Neuronal stem cell (in vitro differentiated cells): Measurements from ENCODE around the gene SHISAL1.
A peak's percentile ranks its signal among the peaks of the same experiment; 100 is the strongest.

Experiments used
- DNase-seq: peaks from one replicate; pipeline ENCODE4 v3.0.0-alpha.2; 2013; ENCODE audit warnings: low spot score
- H2AFZ ChIP-seq: one replicate; pipeline ENCODE4 v1.6.1; 2013; ENCODE audit warnings: mild to moderate bottlenecking, low read length, inconsistent platforms
- H2AK5ac ChIP-seq: 2 replicates; pipeline ENCODE4 v1.6.1; 2013; ENCODE audit warnings: low read depth, mild to moderate bottlenecking, inconsistent platforms, low read length, moderate library complexity, mixed read lengths
- H2BK120ac ChIP-seq: 2 replicates; pipeline ENCODE4 v1.6.1; 2013; ENCODE audit warnings: low read depth, mild to moderate bottlenecking, inconsistent platforms, low read length, moderate library complexity, mixed read lengths
- H2BK12ac ChIP-seq: one replicate; pipeline ENCODE4 v1.6.1; 2013; ENCODE audit warnings: low read length, inconsistent platforms
- H2BK15ac ChIP-seq: 2 replicates; pipeline ENCODE4 v1.6.1; 2013; ENCODE audit warnings: mild to moderate bottlenecking, low read length, inconsistent platforms, mixed read lengths
- H2BK5ac ChIP-seq: one replicate; pipeline ENCODE4 v1.6.1; 2013; ENCODE audit warnings: inconsistent platforms, mild to moderate bottlenecking, low read length, moderate library complexity
- H3K14ac ChIP-seq: one replicate; pipeline ENCODE4 v1.6.1; 2013; ENCODE audit warnings: low read length, inconsistent platforms
- H3K18ac ChIP-seq: 2 replicates; pipeline ENCODE4 v1.6.1; 2013; ENCODE audit warnings: low read length, inconsistent platforms
- H3K23ac ChIP-seq: 2 replicates; pipeline ENCODE4 v1.6.1; 2013; ENCODE audit warnings: low read depth, mild to moderate bottlenecking, mixed read lengths, low read length, inconsistent platforms; ENCODE audit not compliant: poor library complexity
- H3K27ac ChIP-seq: replicated peaks from 3 replicates; pipeline ENCODE4 v1.5.1; 2013; ENCODE audit warnings: low read length, inconsistent platforms
- H3K27me3 ChIP-seq, 3 experiments: 2 replicates each; pipeline ENCODE4 v1.6.1; 2013; ENCODE audit warnings: low read length in 3 of 3, mild to moderate bottlenecking in 2 of 3, inconsistent platforms in 1 of 3, low read depth in 1 of 3, mixed read lengths in 1 of 3, moderate library complexity in 1 of 3; ENCODE audit not compliant: control insufficient read depth in 3 of 3, insufficient read depth in 3 of 3
- H3K36me3 ChIP-seq, 2 donors: replicated peaks in 1 of 2; 2 replicates each; pipeline ENCODE4 v1.6.1; 2013; ENCODE audit warnings: low read length in 2 of 2; ENCODE audit not compliant: control insufficient read depth in 2 of 2, insufficient read depth in 2 of 2
- H3K4ac ChIP-seq: 2 replicates; pipeline ENCODE4 v1.6.1; 2013; ENCODE audit warnings: inconsistent platforms, mild to moderate bottlenecking, low read length, moderate library complexity
- H3K4me1 ChIP-seq, 2 donors: 1 replicate in 1 of 2; 2 replicates in 1 of 2; pipeline ENCODE4 v1.6.1; 2013; ENCODE audit warnings: low read length in 2 of 2, low read depth in 1 of 2; ENCODE audit not compliant: control insufficient read depth in 2 of 2, insufficient read depth in 1 of 2
- H3K4me2 ChIP-seq: one replicate; pipeline ENCODE4 v1.6.1; 2013; ENCODE audit warnings: mild to moderate bottlenecking, low read length, inconsistent platforms; ENCODE audit not compliant: insufficient read depth, poor library complexity, severe bottlenecking
- H3K4me3 ChIP-seq, 2 donors: 2 replicates each; pipeline ENCODE4 v1.5.1; 2013; ENCODE audit warnings: low read length in 2 of 2, mild to moderate bottlenecking in 2 of 2, inconsistent platforms in 1 of 2, moderate library complexity in 1 of 2
- H3K79me1 ChIP-seq: one replicate; pipeline ENCODE4 v1.6.1; 2013; ENCODE audit warnings: low read depth, mild to moderate bottlenecking, inconsistent platforms, low read length, moderate library complexity
- H3K9ac ChIP-seq: one replicate; pipeline ENCODE4 v1.6.1; 2013; ENCODE audit warnings: mild to moderate bottlenecking, low read depth, low read length, inconsistent platforms; ENCODE audit not compliant: poor library complexity
- H3K9me3 ChIP-seq, 2 donors: replicated peaks in 1 of 2; 2 replicates each; pipeline versions ENCODE3 to v1.6.1; 2013; ENCODE audit warnings: low read length in 2 of 2, mild to moderate bottlenecking in 2 of 2, inconsistent platforms in 1 of 2, low read depth in 1 of 2, mixed read lengths in 1 of 2, moderate library complexity in 1 of 2; ENCODE audit not compliant: control insufficient read depth in 2 of 2, insufficient read depth in 1 of 2
- H4K8ac ChIP-seq: one replicate; pipeline ENCODE4 v1.6.1; 2013; ENCODE audit warnings: low read depth, mild to moderate bottlenecking, inconsistent platforms, low read length, moderate library complexity
- H4K91ac ChIP-seq: one replicate; pipeline ENCODE4 v1.6.1; 2013; ENCODE audit warnings: low read length, low read depth, mild to moderate bottlenecking, inconsistent platforms; ENCODE audit not compliant: poor library complexity
- WGBS, 2 donors: extraction: QIAGEN DNeasy Blood & Tissue Kit; methylation state at CpG; one replicate each; pipeline ENCODE4 v1.1.7; 2013; ENCODE audit warnings: missing lambda C conversion rate in 2 of 2, mixed read lengths in 1 of 2; ENCODE audit not compliant: insufficient read length in 2 of 2, insufficient replicate concordance in 1 of 2; ENCODE audit errors: extremely low coverage in 2 of 2; 5-methylcytosine and 5-hydroxymethylcytosine counted together

SHISAL1 gene

DNA sequence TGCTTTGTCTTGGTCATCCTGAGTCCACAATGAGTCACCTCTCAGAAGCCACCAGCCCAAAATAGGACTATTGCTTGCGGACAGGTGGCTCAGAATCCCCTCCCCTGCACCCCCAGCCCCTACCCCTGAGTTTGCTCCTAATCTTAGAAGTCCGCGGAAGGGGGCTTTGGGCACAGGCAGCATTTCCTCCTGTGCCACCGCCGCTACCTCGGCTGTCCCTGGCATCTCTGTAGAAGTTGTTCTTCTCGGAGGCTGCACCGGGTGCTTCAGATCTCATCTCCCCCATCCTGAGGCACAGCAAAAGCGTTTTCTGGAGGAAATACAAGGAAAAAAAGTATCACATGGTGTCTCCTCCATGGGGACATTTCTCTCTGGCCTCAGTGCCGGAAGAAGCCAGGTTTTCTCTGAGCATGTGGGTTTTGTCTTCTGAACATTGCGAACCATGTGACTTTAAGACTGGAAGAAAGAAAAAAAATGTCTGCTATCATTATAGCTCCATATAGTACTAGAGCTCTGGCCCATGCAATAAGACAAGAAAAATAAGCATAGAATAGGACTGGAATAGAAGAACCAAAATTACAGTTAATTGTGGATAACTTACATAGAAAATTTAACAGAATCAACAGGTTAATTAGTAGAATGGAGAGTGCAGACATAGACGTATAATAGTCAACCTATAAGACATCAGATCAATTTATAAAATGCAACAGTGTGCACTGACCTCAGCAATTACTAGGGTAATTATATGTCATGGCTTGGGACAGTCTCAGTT lies 63.2 kb downstream of the SHISAL1 start:
- Histone ChIP-seq H3K4me1 (no peaks in the 10 kb centered on the region), H3K9me3 (peaks cover 7 to 11% of the 10 kb centered on the region in 2 donors), H2AK5ac (no peak overlapping the region), H2BK120ac (no peak overlapping the region), H3K14ac (no peak overlapping the region), H3K23ac (no peak overlapping the region), H2BK15ac (no peak overlapping the region), H4K91ac (no peak overlapping the region), H3K4me3 (no peak overlapping the region), H4K8ac (no peak overlapping the region), H3K18ac (no peak overlapping the region), H3K36me3 (no peaks in the 10 kb centered on the region), H3K4ac (no peak overlapping the region), H2BK5ac (no peak overlapping the region), H2AFZ (no peak overlapping the region), H3K9ac (no peak overlapping the region), H3K27ac (no peak overlapping the region), H3K27me3 (peaks cover 0 to 2% (median 0%) of the 10 kb centered on the region in 3 experiments), H3K4me2 (no peak overlapping the region), H3K79me1 (peaks cover 2% of the 10 kb centered on the region), H2BK12ac (no peak overlapping the region)
- no peak for DNase-seq
- WGBS, 2 donors = no CpG with 5 or more reads among the region's 12 CpGs

DNA sequence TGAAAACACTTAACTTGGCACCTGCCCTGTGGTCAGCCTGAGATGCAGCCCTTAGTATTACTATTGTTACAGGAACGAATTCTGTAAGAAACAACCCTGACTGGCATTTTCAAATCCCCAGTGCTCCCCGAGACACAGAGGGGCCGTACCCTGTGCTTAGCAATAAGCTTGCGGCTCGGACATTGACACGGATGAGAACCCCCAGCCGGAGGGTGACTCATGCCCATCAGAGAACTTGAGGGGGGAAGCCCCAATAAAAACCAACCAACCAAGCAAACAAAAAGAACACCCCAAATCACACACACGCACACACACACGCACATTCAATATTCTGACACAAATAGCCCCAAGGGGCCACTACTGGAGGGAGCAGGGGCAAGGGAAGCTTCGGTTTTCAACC lies 63.8 kb downstream of the SHISAL1 start:
- no peaks in the 10 kb centered on the region for H3K4me1 ChIP-seq
- no peak overlapping the region for H4K91ac ChIP-seq
- no peak overlapping the region for H2BK120ac ChIP-seq
- peaks cover 7 to 11% of the 10 kb centered on the region in 2 donors for H3K9me3 ChIP-seq
- H3K18ac ChIP-seq = no peak overlapping the region
- H3K27me3 ChIP-seq = peaks cover 0 to 2% (median 0%) of the 10 kb centered on the region in 3 experiments
- H3K14ac ChIP-seq = peak overlapping the region; percentile 14
- H3K36me3 ChIP-seq = no peaks in the 10 kb centered on the region
- H2BK15ac ChIP-seq = no peak overlapping the region
- no peak overlapping the region for H3K23ac ChIP-seq
- no peak overlapping the region for H4K8ac ChIP-seq
- no peak overlapping the region for H3K4me3 ChIP-seq
- H3K4me2 ChIP-seq = peak overlapping the region; percentile 11
- no peak overlapping the region for H2BK5ac ChIP-seq
- 100% methylated on average over 2 of the region's 10 CpGs; no CpG with 5 or more reads in 1 of the 2 donors for WGBS, 2 donors
- H3K9ac ChIP-seq = no peak overlapping the region
- no peak for DNase-seq
- no peak overlapping the region for H3K27ac ChIP-seq
- H2AFZ ChIP-seq = no peak overlapping the region
- H3K4ac ChIP-seq = no peak overlapping the region
- no peak overlapping the region for H2AK5ac ChIP-seq
- H3K79me1 ChIP-seq = peaks cover 2% of the 10 kb centered on the region
- no peak overlapping the region for H2BK12ac ChIP-seq

DNA sequence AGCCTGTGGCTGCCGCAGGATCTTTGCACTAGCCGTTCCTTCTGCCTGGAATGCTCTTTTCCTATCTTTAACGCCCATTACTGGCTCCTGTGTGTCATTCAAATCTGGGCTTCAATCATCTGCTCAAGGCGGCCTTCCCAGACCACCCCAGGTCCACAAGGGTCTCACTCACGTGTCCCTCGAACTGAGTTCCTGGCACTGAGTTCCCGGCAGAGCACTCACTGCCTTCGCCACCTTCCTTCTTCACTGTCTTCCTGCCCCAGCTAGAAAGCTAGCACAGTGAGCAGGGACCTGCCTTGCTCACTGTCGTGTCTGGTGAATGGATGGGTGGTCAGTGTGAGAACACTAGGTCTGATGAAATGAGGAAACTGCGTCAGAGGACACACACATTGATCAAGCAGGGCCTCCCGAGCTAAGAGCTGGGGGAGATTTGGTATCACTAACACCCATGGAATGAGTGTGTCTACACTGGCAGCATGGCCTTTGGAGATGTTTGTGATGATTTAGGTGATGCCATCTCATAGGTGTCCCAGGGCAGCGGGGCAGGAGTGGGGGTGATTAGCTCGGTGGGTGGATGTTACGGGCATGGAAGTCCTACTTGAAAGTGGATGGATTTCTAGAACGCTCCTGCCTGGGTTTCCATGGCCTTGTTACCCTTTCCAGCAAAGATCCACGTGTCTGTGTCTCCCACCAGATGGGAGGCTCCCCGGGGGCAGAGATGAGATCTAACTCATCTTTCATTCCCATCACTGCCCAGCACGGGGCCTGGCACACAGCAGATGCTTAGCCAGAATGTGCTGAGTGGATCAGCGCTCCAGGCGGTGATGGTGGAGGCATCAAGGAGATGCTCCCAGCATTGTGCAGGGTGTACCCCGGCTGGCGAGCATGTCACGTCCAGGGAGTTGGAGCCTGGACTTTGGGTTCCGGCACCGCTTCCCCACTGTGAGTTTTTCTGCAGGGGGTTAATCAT lies 64.5 kb downstream of the SHISAL1 start:
- Histone ChIP-seq H3K9me3 (peaks cover 7 to 11% of the 10 kb centered on the region in 2 donors), H2AFZ (no peak overlapping the region), H3K14ac (no peak overlapping the region), H3K4me3 (peak overlapping the region in 1 of 2 donors; percentile 22), H3K27me3 (peaks cover 0 to 2% (median 0%) of the 10 kb centered on the region in 3 experiments), H3K4me1 (peaks cover 0 to 2% of the 10 kb centered on the region in 2 donors), H2AK5ac (peak overlapping the region; percentile 26), H4K8ac (no peak overlapping the region), H2BK12ac (no peak overlapping the region), H3K4ac (no peak overlapping the region), H2BK5ac (no peak overlapping the region), H3K4me2 (no peak overlapping the region), H3K23ac (peak overlapping the region; percentile 3), H3K36me3 (no peaks in the 10 kb centered on the region), H3K27ac (no peak overlapping the region), H3K18ac (peak overlapping the region; percentile 78), H3K9ac (no peak overlapping the region), H3K79me1 (peaks cover 2% of the 10 kb centered on the region), H2BK15ac (no peak overlapping the region), H2BK120ac (no peak overlapping the region), H4K91ac (no peak overlapping the region)
- DNase-seq = no peak
- WGBS, 2 donors = no CpG with 5 or more reads among the region's 25 CpGs

DNA sequence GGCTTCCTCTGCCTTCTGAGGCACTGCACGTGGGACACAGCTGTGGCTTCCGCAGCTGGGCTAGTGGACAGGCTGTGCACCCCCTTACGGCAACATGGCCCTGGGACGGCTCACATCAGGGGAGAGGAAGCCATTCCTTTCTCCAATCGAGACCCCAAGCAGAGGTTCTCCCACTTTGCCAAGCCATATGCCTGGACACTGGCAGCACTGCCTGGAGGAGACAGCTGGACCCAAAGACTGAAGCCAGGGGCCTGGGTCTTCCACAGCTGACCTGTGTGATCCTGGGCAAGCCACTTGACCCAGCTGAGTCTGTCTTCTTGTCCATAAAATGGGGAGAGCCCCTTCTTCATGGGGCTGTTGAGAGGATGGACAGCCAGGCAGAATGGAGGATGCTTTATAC lies 65.4 kb downstream of the SHISAL1 start:
- H2BK15ac ChIP-seq = no peak overlapping the region
- peak overlapping the region; percentile 88 for H3K18ac ChIP-seq
- H3K4ac ChIP-seq = no peak overlapping the region
- no peak overlapping the region for H2AK5ac ChIP-seq
- no peak overlapping the region for H2BK5ac ChIP-seq
- WGBS, 2 donors = no CpG with 5 or more reads among the region's 5 CpGs
- no peak for DNase-seq
- peaks cover 2% of the 10 kb centered on the region for H3K79me1 ChIP-seq
- H2BK12ac ChIP-seq = no peak overlapping the region
- no peak overlapping the region for H3K23ac ChIP-seq
- peaks cover 0 to 2% (median 0%) of the 10 kb centered on the region in 3 experiments for H3K27me3 ChIP-seq
- H2BK120ac ChIP-seq = no peak overlapping the region
- H3K4me2 ChIP-seq = no peak overlapping the region
- H3K9ac ChIP-seq = no peak overlapping the region
- H4K91ac ChIP-seq = no peak overlapping the region
- H4K8ac ChIP-seq = no peak overlapping the region
- H3K36me3 ChIP-seq = no peaks in the 10 kb centered on the region
- H2AFZ ChIP-seq = no peak overlapping the region
- H3K4me3 ChIP-seq = no peak overlapping the region
- no peak overlapping the region for H3K27ac ChIP-seq
- H3K14ac ChIP-seq = no peak overlapping the region
- H3K9me3 ChIP-seq = peaks cover 7 to 11% of the 10 kb centered on the region in 2 donors
- H3K4me1 ChIP-seq = peaks cover 0 to 3% of the 10 kb centered on the region in 2 donors
